Suprapubic skin (tissue), 4 donors: ENCODE measurements around the gene MINDY1. TPM values are rescaled to one million over a fixed set of nuclear protein-coding genes. Genes with fewer than 3 reads are reported as not detected.

Experiments
- DNase-seq, 2 donors: peaks; one replicate each; pipeline ENCODE4 v3.0.0-alpha.2; 2019; ENCODE audit warnings: low spot score in 2 of 2
- H3K27ac ChIP-seq: fragments of 200-600 bp; sonication (generic); one replicate; pipeline ENCODE4 v1.5.1; 2019
- H3K27me3 ChIP-seq: fragments of 200-600 bp; sonication (generic); one replicate; pipeline ENCODE4 v1.5.1; 2019
- H3K36me3 ChIP-seq: fragments of 200-600 bp; sonication (generic); one replicate; pipeline ENCODE4 v1.5.1; 2019
- H3K4me1 ChIP-seq: fragments of 200-600 bp; sonication (generic); one replicate; pipeline ENCODE4 v1.5.1; 2019
- H3K4me3 ChIP-seq: fragments of 200-600 bp; sonication (generic); one replicate; pipeline ENCODE4 v1.5.1; 2019; ENCODE audit warnings: mild to moderate bottlenecking
- H3K9me3 ChIP-seq: fragments of 200-600 bp; sonication (generic); one replicate; pipeline ENCODE4 v1.5.1; 2019
- EP300 ChIP-seq: sonication (generic); formaldehyde crosslinking; IDR thresholded peaks from one replicate; pipeline ENCODE4 v1.6.1; 2017; ENCODE audit warnings: antibody characterized with exemption
- POLR2A ChIP-seq, 2 donors: fragments of 450-650 bp; IDR thresholded peaks; one replicate each; pipeline ENCODE4 v1.6.1; 2017; ENCODE audit warnings: antibody characterized with exemption in 2 of 2, mild to moderate bottlenecking in 2 of 2, moderate library complexity in 2 of 2
- POLR2AphosphoS5 ChIP-seq, 3 donors: sonication (generic); formaldehyde crosslinking; IDR thresholded peaks; one replicate each; pipeline ENCODE4 v1.6.1; 2017; ENCODE audit warnings: antibody characterized with exemption in 3 of 3
- WGBS: methylation state at CpG from one replicate; pipeline ENCODE4 v1.1.5; 2018; 5-methylcytosine and 5-hydroxymethylcytosine counted together
- total RNA-seq, 4 donors: library from RNA; depleted of rRNA; stranded (reverse); fragments of >200 nt; gene quantifications; one replicate each; pipeline ENCODE4 v1.1.0, GENCODE V29; 2016
- TF ChIP-seq, protein P1 (sequence below), 2 donors: fragments of 200-600 bp in 1 of 2; fragments of 450-650 bp in 1 of 2; sonication (generic) in 1 of 2; IDR thresholded peaks; one replicate each; pipeline ENCODE4 v1.5.1; 2016 to 2019; ENCODE audit warnings: antibody characterized with exemption in 2 of 2, mild to moderate bottlenecking in 1 of 2, moderate library complexity in 1 of 2

Gene MINDY1
- total RNA-seq, 4 donors from 2014 or later, result 31.7 to 59.1 (median 35.8) TPM

DNA sequence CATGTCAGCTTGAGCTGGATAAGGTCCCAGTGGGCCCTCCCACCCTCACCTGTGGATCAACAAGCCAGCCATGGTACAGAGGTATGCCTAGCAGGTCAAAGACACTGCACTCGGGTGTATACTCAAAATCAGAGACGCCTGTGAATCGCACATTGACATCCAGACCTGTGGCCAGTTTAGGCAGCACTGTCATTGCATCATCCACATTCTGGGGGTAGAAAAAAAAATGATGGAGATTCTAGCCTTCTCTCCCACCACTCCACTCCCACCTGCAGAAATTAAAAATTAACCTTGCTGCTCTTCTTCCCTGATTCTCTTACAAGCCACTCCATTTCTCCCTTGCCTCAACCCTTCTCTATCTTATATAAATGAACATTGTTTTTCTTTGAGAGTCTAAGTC is 6.3 kb downstream of the MINDY1 start:
- H3K27ac ChIP-seq, result no peak overlapping the region
- no peak for DNase-seq
- WGBS, result 93% methylated on average over 3 of the region's 3 CpGs
- no peak overlapping the region for H3K4me3 ChIP-seq
- no peaks in the 10 kb centered on the region for H3K9me3 ChIP-seq
- peaks cover 57% of the 10 kb centered on the region for H3K36me3 ChIP-seq
- no peaks in the 10 kb centered on the region for H3K27me3 ChIP-seq
- H3K4me1 ChIP-seq, result peaks cover 43% of the 10 kb centered on the region
- no peak for TF ChIP-seq POLR2A (IDR thresholded peaks at IDR 0.05)
- TF ChIP-seq POLR2AphosphoS5 (IDR thresholded peaks at IDR 0.05), result no peak
- TF ChIP-seq, protein P1, sequence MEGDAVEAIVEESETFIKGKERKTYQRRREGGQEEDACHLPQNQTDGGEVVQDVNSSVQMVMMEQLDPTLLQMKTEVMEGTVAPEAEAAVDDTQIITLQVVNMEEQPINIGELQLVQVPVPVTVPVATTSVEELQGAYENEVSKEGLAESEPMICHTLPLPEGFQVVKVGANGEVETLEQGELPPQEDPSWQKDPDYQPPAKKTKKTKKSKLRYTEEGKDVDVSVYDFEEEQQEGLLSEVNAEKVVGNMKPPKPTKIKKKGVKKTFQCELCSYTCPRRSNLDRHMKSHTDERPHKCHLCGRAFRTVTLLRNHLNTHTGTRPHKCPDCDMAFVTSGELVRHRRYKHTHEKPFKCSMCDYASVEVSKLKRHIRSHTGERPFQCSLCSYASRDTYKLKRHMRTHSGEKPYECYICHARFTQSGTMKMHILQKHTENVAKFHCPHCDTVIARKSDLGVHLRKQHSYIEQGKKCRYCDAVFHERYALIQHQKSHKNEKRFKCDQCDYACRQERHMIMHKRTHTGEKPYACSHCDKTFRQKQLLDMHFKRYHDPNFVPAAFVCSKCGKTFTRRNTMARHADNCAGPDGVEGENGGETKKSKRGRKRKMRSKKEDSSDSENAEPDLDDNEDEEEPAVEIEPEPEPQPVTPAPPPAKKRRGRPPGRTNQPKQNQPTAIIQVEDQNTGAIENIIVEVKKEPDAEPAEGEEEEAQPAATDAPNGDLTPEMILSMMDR (IDR thresholded peaks at IDR 0.05), result no peak
- TF ChIP-seq EP300, result no peak

DNA sequence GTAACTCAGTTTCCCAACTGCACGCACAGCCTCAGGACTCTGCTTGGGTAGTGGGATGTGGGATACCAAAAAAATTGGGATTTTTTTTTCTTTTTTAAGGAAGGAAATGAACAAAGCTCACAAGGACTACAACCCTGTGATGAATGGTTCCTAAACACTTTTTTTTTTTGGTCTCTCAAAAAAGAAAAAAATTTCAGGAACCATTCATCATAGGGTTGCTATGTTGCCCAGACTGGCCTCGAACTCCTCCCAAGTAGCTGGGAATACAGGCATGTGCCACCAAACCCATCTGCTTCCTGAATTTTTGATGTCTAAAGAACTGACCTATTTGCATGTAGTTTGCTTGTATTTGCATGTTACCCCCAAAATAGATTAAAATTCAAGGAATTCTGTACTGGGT is 6.8 kb downstream of the MINDY1 start:
- Histone ChIP-seq H3K27ac (no peak overlapping the region), H3K4me3 (no peak overlapping the region), H3K36me3 (peaks cover 57% of the 10 kb centered on the region), H3K9me3 (no peaks in the 10 kb centered on the region), H3K27me3 (no peaks in the 10 kb centered on the region), H3K4me1 (peaks cover 43% of the 10 kb centered on the region)
- 88% methylated on average over 2 of the region's 2 CpGs for WGBS
- DNase-seq, result no peak
- TF ChIP-seq, protein P1 (IDR thresholded peaks at IDR 0.05), result no peak
- TF ChIP-seq POLR2A (IDR thresholded peaks at IDR 0.05) (no peak), POLR2AphosphoS5 (IDR thresholded peaks at IDR 0.05) (no peak), EP300 (no peak)

DNA sequence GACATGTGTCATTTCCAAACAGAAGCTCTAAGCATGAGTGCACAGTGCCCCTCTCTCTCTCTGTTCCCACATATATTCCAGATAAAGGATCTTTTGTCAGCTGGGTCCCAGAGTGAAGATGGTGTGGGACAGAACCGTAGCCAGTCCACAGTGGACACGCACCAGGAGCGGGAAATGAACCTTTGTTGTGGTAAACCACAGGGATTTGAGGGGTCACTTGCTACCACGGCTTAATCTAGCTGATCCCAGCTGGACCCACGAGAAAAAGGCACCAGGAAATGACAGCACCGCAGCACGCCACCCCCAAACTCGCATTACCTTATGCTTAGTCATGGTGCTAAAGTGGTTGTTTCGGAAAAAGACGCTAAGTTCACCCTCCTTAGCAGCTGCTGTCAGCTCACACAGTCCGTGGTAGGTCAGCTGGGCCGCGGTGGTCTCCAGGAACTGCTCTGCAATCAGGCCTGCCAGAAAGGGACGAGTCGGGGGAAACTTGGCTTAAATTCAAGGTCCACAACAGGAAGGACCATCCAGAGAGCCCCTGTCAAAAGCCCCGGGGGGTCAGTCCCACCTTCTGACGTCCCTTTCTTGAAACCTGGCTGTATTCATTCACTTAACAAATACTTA is 7.5 kb downstream of the MINDY1 start:
- DNase-seq, result no peak
- Histone ChIP-seq H3K4me1 (peaks cover 37% of the 10 kb centered on the region), H3K27me3 (no peaks in the 10 kb centered on the region), H3K36me3 (peaks cover 57% of the 10 kb centered on the region), H3K9me3 (no peaks in the 10 kb centered on the region), H3K27ac (no peak overlapping the region), H3K4me3 (no peak overlapping the region)
- 85% methylated on average over 17 of the region's 17 CpGs for WGBS
- TF ChIP-seq POLR2A (IDR thresholded peaks at IDR 0.05) (no peak), EP300 (no peak), POLR2AphosphoS5 (IDR thresholded peaks at IDR 0.05) (no peak)
- TF ChIP-seq, protein P1 (IDR thresholded peaks at IDR 0.05), result no peak

DNA sequence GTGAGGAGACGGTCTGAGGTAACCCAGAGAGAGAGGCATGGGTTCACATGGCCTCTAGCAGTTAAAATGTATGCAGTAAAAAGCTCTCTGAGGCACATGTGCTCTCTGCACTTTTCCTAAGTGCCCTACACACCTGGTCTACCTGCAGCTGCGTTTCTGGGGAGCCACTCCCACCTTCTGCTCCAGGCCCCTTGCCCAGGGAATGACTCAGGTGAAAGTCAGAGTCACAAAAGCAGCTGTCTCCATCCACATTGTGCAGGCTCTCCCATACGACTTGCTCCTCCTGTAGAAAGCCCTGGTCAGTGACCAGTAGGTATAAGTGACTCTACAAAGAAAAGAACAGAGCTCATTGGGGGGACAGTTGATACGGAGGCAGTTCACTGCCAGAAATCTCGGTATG is 8.8 kb downstream of the MINDY1 start:
- H3K27ac ChIP-seq, result no peak overlapping the region
- no peaks in the 10 kb centered on the region for H3K27me3 ChIP-seq
- no peak for DNase-seq
- no peaks in the 10 kb centered on the region for H3K9me3 ChIP-seq
- no peak overlapping the region for H3K4me3 ChIP-seq
- peaks cover 57% of the 10 kb centered on the region for H3K36me3 ChIP-seq
- 72% methylated on average over 4 of the region's 5 CpGs for WGBS
- TF ChIP-seq, protein P1 (IDR thresholded peaks at IDR 0.05), result no peak
- TF ChIP-seq POLR2A (IDR thresholded peaks at IDR 0.05), result no peak
- no peak for TF ChIP-seq POLR2AphosphoS5 (IDR thresholded peaks at IDR 0.05)
- no peak for TF ChIP-seq EP300
- peaks cover 25% of the 10 kb centered on the region for H3K4me1 ChIP-seq

DNA sequence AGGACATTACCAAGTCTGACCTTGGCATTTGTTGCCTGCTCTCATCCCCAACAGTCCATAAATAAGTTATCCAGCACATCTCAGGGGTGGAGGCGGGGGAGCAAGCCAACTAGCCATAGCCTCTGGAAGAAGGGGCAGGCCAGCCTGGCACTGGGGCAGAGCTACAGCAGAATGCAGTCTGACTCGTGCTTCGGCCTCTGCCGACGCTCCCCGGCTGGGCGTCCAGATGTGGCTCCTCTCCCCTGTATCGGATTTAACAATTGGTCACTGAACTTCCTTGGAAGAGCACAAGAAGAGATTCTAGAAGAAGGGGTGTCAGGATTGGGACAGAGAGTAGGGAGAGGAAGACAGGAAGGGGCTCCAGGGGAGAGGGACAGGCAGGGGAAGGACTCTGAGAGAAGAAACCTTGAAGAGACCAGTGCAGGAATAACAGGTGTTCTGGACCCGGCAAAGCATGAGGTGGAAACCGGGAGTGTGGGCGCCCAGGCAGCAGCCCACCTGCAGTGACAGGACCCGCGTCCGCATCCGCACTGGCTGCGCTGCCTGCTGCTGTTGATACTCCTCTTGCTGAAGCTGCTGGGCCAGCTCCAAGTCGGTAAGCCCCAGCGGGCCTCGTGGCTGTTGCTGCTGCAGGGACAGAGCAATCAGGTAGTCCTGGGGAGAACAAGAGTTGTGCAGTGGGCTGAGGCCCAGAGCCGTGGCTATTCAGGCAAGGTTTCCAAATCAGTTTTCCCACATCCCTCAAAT is 9.4 kb downstream of the MINDY1 start:
- Histone ChIP-seq H3K36me3 (peaks cover 54% of the 10 kb centered on the region), H3K27ac (no peak overlapping the region), H3K4me1 (peaks cover 18% of the 10 kb centered on the region), H3K9me3 (no peaks in the 10 kb centered on the region), H3K27me3 (no peaks in the 10 kb centered on the region), H3K4me3 (no peak overlapping the region)
- no peak for DNase-seq
- TF ChIP-seq, protein P1 (IDR thresholded peaks at IDR 0.05), result no peak
- TF ChIP-seq POLR2A (IDR thresholded peaks at IDR 0.05), result no peak
- no peak for TF ChIP-seq EP300
- no peak for TF ChIP-seq POLR2AphosphoS5 (IDR thresholded peaks at IDR 0.05)
- WGBS, result 93% methylated on average over 17 of the region's 20 CpGs
